ENCODE data around the gene PTPRA. TPM values are rescaled to one million over a fixed set of nuclear protein-coding genes. Genes with fewer than 3 reads are reported as not detected.

PTPRA gene
- total and polyA plus RNA-seq, 8 donors: 8.1 to 157 (median 21.8) TPM

GRCh38 chr20:3027987-3028386 is 154.7 kb downstream of the PTPRA start:
- intact Hi-C loops (cut with DNase I; ENCODE audit: low total_unique reads): no loop called here
- no peak for TF ChIP-seq POLR2AphosphoS5 (IDR thresholded peaks at IDR 0.05)
- no peak for TF ChIP-seq EP300 (IDR thresholded peaks at IDR 0.05)
- TF ChIP-seq, protein P1, sequence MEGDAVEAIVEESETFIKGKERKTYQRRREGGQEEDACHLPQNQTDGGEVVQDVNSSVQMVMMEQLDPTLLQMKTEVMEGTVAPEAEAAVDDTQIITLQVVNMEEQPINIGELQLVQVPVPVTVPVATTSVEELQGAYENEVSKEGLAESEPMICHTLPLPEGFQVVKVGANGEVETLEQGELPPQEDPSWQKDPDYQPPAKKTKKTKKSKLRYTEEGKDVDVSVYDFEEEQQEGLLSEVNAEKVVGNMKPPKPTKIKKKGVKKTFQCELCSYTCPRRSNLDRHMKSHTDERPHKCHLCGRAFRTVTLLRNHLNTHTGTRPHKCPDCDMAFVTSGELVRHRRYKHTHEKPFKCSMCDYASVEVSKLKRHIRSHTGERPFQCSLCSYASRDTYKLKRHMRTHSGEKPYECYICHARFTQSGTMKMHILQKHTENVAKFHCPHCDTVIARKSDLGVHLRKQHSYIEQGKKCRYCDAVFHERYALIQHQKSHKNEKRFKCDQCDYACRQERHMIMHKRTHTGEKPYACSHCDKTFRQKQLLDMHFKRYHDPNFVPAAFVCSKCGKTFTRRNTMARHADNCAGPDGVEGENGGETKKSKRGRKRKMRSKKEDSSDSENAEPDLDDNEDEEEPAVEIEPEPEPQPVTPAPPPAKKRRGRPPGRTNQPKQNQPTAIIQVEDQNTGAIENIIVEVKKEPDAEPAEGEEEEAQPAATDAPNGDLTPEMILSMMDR (IDR thresholded peaks at IDR 0.05): no peak
- no peak for TF ChIP-seq POLR2A (IDR thresholded peaks at IDR 0.05)
- Histone ChIP-seq H3K27me3 (no peaks in the 10 kb centered on the region), H3K36me3 (peaks cover 51 to 97% (median 96%) of the 10 kb centered on the region in 4 donors), H3K4me3 (no peak overlapping the region), H3K9me3 (no peaks in the 10 kb centered on the region), H3K4me1 (no peaks in the 10 kb centered on the region), H3K27ac (no peak overlapping the region)
- no peak for DNase-seq
- 65 to 83% (median 81%) methylated on average over 2 of the region's 2 CpGs for WGBS, 5 donors

- peaks cover 43 to 93% (median 85%) of the 10 kb centered on the region in 4 donors for H3K36me3 ChIP-seq
These were observed 158.4 kb downstream of the PTPRA start for GRCh38 chr20:3031524-3032147.

DNA sequence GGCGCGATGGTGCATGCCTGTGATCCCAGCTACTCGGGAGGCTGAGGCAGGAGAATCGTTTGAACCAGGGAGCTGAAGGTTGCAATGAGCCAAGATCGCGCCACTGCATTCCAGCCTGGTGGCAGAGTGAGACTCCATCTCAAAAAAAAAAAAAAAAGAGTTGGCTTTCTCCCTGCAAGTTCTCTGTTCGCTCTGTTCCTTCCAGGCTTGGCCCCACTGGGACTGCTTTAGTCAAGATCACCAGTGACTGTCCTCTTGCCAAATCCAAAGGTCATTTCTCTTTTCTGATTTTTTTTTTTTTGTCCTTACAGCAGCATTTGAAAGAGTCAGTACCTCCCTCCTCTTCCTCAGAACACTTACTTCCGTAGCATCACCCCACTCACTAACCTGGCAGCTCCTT is 159.3 kb downstream of the PTPRA start:
- Histone ChIP-seq H3K36me3 (peaks cover 44 to 93% (median 85%) of the 10 kb centered on the region in 4 donors), H3K27me3 (no peaks in the 10 kb centered on the region), H3K27ac (no peak overlapping the region), H3K4me1 (no peaks in the 10 kb centered on the region), H3K4me3 (no peak overlapping the region), H3K9me3 (no peaks in the 10 kb centered on the region)
- WGBS, 5 donors: 78 to 95% (median 88%) methylated on average over 8 of the region's 8 CpGs
- no peak for TF ChIP-seq EP300 (IDR thresholded peaks at IDR 0.05)
- TF ChIP-seq POLR2A (IDR thresholded peaks at IDR 0.05): no peak
- TF ChIP-seq, protein P1 (IDR thresholded peaks at IDR 0.05): no peak
- TF ChIP-seq POLR2AphosphoS5 (IDR thresholded peaks at IDR 0.05): no peak
- intact Hi-C loops (cut with DNase I; ENCODE audit: low total_unique reads): no loop called here
- DNase-seq: no peak

More at GRCh38 chr20:3031524-3032147, 158.4 kb downstream of the PTPRA start:
- no peaks in the 10 kb centered on the region for H3K4me1 ChIP-seq
- H3K27me3 ChIP-seq: no peaks in the 10 kb centered on the region
- 93 to 96% (median 94%) methylated on average over 3 of the region's 3 CpGs for WGBS, 5 donors
- no peaks in the 10 kb centered on the region for H3K9me3 ChIP-seq
- intact Hi-C loops (cut with DNase I; ENCODE audit: low total_unique reads): no loop called here
- TF ChIP-seq EP300 (IDR thresholded peaks at IDR 0.05): no peak
- TF ChIP-seq, protein P1 (IDR thresholded peaks at IDR 0.05): no peak
- TF ChIP-seq POLR2A (IDR thresholded peaks at IDR 0.05): no peak
- no peak for TF ChIP-seq POLR2AphosphoS5 (IDR thresholded peaks at IDR 0.05)
- no peak overlapping the region for H3K27ac ChIP-seq
- no peak for DNase-seq
- no peak overlapping the region for H3K4me3 ChIP-seq

- no peak for DNase-seq
- TF ChIP-seq EP300 (IDR thresholded peaks at IDR 0.05) (no peak), POLR2A (IDR thresholded peaks at IDR 0.05) (no peak), POLR2AphosphoS5 (IDR thresholded peaks at IDR 0.05) (no peak)
- TF ChIP-seq, protein P1 (IDR thresholded peaks at IDR 0.05): no peak
- Histone ChIP-seq H3K4me1 (peaks cover 8 to 16% (median 14%) of the 10 kb centered on the region in 4 donors), H3K36me3 (peaks cover 35 to 78% (median 70%) of the 10 kb centered on the region in 4 donors), H3K27me3 (no peaks in the 10 kb centered on the region), H3K27ac (no peak overlapping the region), H3K4me3 (no peak overlapping the region), H3K9me3 (no peaks in the 10 kb centered on the region)
- 82 to 97% (median 87%) methylated on average over 3 of the region's 3 CpGs for WGBS, 5 donors
- intact Hi-C loops (cut with DNase I; ENCODE audit: low total_unique reads): no loop called here
These were observed 164.4 kb downstream of the PTPRA start for GRCh38 chr20:3037654-3038053.

Data from stomach (tissue), 9 donors.